Measurements from ENCODE around the gene KRTAP5-7.

The KRTAP5-7 gene

GRCh38 chr11:71496421-71496820 lies 30.6 kb upstream of the KRTAP5-7 start:
- no peak for DNase-seq (ENCODE audit: low read depth)

GRCh38 chr11:71498091-71498490 lies 29.0 kb upstream of the KRTAP5-7 start:
- DNase-seq (ENCODE audit: low read depth), result no peak

GRCh38 chr11:71499125-71499524 lies 27.9 kb upstream of the KRTAP5-7 start:
- DNase-seq (ENCODE audit: low read depth), result no peak

GRCh38 chr11:71499546-71499945 lies 27.5 kb upstream of the KRTAP5-7 start:
- no peak for DNase-seq (ENCODE audit: low read depth)

- DNase-seq (ENCODE audit: low read depth), result no peak
These were observed 26.5 kb upstream of the KRTAP5-7 start for GRCh38 chr11:71500601-71501021.

GRCh38 chr11:71501071-71501985 lies 25.7 kb upstream of the KRTAP5-7 start:
- DNase-seq (ENCODE audit: low read depth), result no peak

- no peak for DNase-seq (ENCODE audit: low read depth)
These were observed 25.0 kb upstream of the KRTAP5-7 start for GRCh38 chr11:71502026-71502425.

GRCh38 chr11:71502871-71503435 lies 24.1 kb upstream of the KRTAP5-7 start:
- no peak for DNase-seq (ENCODE audit: low read depth)

- DNase-seq (ENCODE audit: low read depth), result no peak
These were observed 22.5 kb upstream of the KRTAP5-7 start for GRCh38 chr11:71504531-71504930.

- DNase-seq (ENCODE audit: low read depth), result no peak
These were observed 22.1 kb upstream of the KRTAP5-7 start for GRCh38 chr11:71505001-71505400.

- no peak for DNase-seq (ENCODE audit: low read depth)
These were observed 21.3 kb upstream of the KRTAP5-7 start for GRCh38 chr11:71505781-71506180.

- DNase-seq (ENCODE audit: low read depth), result no peak
These were observed 20.0 kb upstream of the KRTAP5-7 start for GRCh38 chr11:71507102-71507501.

GRCh38 chr11:71518506-71519471 lies 8.3 kb upstream of the KRTAP5-7 start:
- DNase-seq (ENCODE audit: low read depth), result no peak

- no peak for DNase-seq (ENCODE audit: low read depth)
These were observed 7.5 kb upstream of the KRTAP5-7 start for GRCh38 chr11:71519546-71519945.

GRCh38 chr11:71525188-71525937 lies 1.7 kb upstream of the KRTAP5-7 start:
- no peak for DNase-seq (ENCODE audit: low read depth)

GRCh38 chr11:71525938-71526495 lies 1.1 kb upstream of the KRTAP5-7 start:
- DNase-seq (ENCODE audit: low read depth), result no peak

GRCh38 chr11:71527576-71528210 lies 626 bp downstream of the KRTAP5-7 start:
- no peak for DNase-seq (ENCODE audit: low read depth)

GRCh38 chr11:71530602-71531001 lies 3.5 kb downstream of the KRTAP5-7 start:
- no peak for DNase-seq (ENCODE audit: low read depth)

GRCh38 chr11:71532036-71532610 lies 5.1 kb downstream of the KRTAP5-7 start:
- no peak for DNase-seq (ENCODE audit: low read depth)

Data from EH (cell line).